GM20000 (cell line): ENCODE data around the gene GUCY2D.

ENCODE experiments used
- DNase-seq: peaks from one replicate; pipeline ENCODE4 v3.0.0; 2012; ENCODE audit warnings: low spot score
- CTCF ChIP-seq: IDR thresholded peaks from 2 replicates; pipeline ENCODE4 v1.5.1; 2012; ENCODE audit warnings: mild to moderate bottlenecking, control low read depth; ENCODE audit errors: extremely low read depth, missing control alignments

GUCY2D gene

GRCh38 chr17:8029121-8029520 lies 26.7 kb downstream of the GUCY2D start:
- DNase-seq: no peak
- no peak for TF ChIP-seq CTCF

- no peak for TF ChIP-seq CTCF
- no peak for DNase-seq
Measured at GRCh38 chr17:8031261-8031661, 28.8 kb downstream of the GUCY2D start.

- no peak for DNase-seq
- no peak for TF ChIP-seq CTCF
Measured at GRCh38 chr17:8031950-8032349, 29.5 kb downstream of the GUCY2D start.

- no peak for DNase-seq
- TF ChIP-seq CTCF: no peak
Measured at GRCh38 chr17:8032442-8032841, 30.0 kb downstream of the GUCY2D start.

GRCh38 chr17:8038954-8039610 lies 36.7 kb downstream of the GUCY2D start, which contains the start of gene ALOX15B:
Gene ALOX15B, plus strand, starts transcription at chr17:8039059. Its CDS starts 97 bp downstream, at chr17:8039156.
- no peak for DNase-seq
- no peak for TF ChIP-seq CTCF

GRCh38 chr17:8039611-8040168 lies 37.3 kb downstream of the GUCY2D start:
- no peak for DNase-seq
- TF ChIP-seq CTCF: no peak

GRCh38 chr17:8041249-8041928 lies 39.0 kb downstream of the GUCY2D start:
- peak; percentile 74 for DNase-seq

More at GRCh38 chr17:8041249-8041928, 39.0 kb downstream of the GUCY2D start:
- TF ChIP-seq CTCF: peak; percentile 47
